Astrocyte (in vitro differentiated cells and primary cell): Measurements from ENCODE around the gene NUMA1.

Experiments
- EZH2 ChIP-seq: IDR thresholded peaks from 2 replicates; pipeline ENCODE4 v1.6.1; 2012; ENCODE audit warnings: mild to moderate bottlenecking, low read length, inconsistent platforms; ENCODE audit not compliant: insufficient read depth
- TF ChIP-seq, protein P1 (sequence below): IDR thresholded peaks from 2 replicates; pipeline ENCODE4 v1.5.1; 2011; ENCODE audit warnings: low read depth, mild to moderate bottlenecking, inconsistent platforms, low read length, moderate library complexity; ENCODE audit not compliant: insufficient read depth

DNA sequence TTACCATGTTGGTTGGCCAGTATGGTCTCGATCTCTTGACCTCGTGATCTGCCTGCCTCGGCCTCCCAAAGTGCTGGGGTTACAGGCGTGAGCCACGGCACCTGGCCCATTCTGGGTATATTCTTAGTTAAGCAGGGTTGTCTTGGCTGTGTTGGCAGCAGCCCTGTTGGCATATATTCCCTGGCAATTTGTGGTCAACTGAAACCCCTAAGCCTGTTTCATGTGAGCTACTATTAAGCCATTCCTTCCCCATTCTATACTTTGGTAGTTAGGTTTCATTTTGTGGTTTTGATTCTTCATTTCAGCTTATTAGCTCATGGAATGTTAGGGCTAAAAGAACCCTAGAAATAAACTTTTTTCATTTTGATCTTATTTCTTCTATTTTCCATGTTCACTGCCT, 103.8 kb downstream of the NUMA1 start:
- TF ChIP-seq, protein P1, sequence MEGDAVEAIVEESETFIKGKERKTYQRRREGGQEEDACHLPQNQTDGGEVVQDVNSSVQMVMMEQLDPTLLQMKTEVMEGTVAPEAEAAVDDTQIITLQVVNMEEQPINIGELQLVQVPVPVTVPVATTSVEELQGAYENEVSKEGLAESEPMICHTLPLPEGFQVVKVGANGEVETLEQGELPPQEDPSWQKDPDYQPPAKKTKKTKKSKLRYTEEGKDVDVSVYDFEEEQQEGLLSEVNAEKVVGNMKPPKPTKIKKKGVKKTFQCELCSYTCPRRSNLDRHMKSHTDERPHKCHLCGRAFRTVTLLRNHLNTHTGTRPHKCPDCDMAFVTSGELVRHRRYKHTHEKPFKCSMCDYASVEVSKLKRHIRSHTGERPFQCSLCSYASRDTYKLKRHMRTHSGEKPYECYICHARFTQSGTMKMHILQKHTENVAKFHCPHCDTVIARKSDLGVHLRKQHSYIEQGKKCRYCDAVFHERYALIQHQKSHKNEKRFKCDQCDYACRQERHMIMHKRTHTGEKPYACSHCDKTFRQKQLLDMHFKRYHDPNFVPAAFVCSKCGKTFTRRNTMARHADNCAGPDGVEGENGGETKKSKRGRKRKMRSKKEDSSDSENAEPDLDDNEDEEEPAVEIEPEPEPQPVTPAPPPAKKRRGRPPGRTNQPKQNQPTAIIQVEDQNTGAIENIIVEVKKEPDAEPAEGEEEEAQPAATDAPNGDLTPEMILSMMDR, result no peak
- no peak for TF ChIP-seq EZH2
